ENCODE results near the gene HYAL3. TPM values are rescaled to one million over a fixed set of nuclear protein-coding genes. Genes with fewer than 3 reads are reported as not detected.
A peak's percentile ranks its signal among the peaks of the same experiment; 100 is the strongest.

HYAL3 gene
- total and polyA plus RNA-seq, 2 of the 8 experiments (the other 6 are each of a cell fraction or from before 2014, with no cell fraction given) = 3.2 to 12.2 TPM

GRCh38 chr3:50321336-50322114 is 22.3 kb upstream of the HYAL3 start (continued):
- TF ChIP-seq POLR2A (IDR thresholded peaks at IDR 0.05; ENCODE audit: control extremely low read depth in 1 of 2, low read depth in 2 of 2, low read length in 2 of 2) (peak in 1 of 2 experiments; percentile 97; a peak in 2 of 3 replicates), SIX5 (IDR thresholded peaks at IDR 0.05; ENCODE audit: low read depth, low read length) (no peak), TAF7 (optimal IDR thresholded peaks at IDR 0.05; ENCODE audit: borderline replicate concordance, low read depth, low read length) (peak; percentile 57), SIRT6 (IDR thresholded peaks at IDR 0.05; ENCODE audit: low read length) (no peak), BCL11A (IDR thresholded peaks at IDR 0.05; ENCODE audit: low read depth in 2 of 2, low read length in 2 of 2) (no peak), CHD1 (IDR thresholded peaks at IDR 0.05; ENCODE audit: low read depth, low read length) (peak; percentile 94), MAX (IDR thresholded peaks at IDR 0.05) (peak; percentile 41), EZH2 (IDR thresholded peaks at IDR 0.05; ENCODE audit: low read depth, low read length, severe bottlenecking) (no peak), POU5F1 (IDR thresholded peaks at IDR 0.05; ENCODE audit: low read depth, low read length) (no peak), RXRA (IDR thresholded peaks at IDR 0.05; ENCODE audit: insufficient read depth, low read depth, low read length) (peak; percentile 68; the same call in 1 of the 2 replicates), NRF1 (IDR thresholded peaks at IDR 0.05; ENCODE audit: low read depth, low read length) (no peak), HDAC2 (IDR thresholded peaks at IDR 0.05; ENCODE audit: borderline replicate concordance in 1 of 2, low read depth in 2 of 2, low read length in 2 of 2) (0 out of 4 replicates have a peak, but pooled peaks of 1 of the 2 experiments have one; percentile 50), KDM1A (IDR thresholded peaks at IDR 0.05; ENCODE audit: borderline replicate concordance, low read length) (no peak), EP300 (IDR thresholded peaks at IDR 0.05; ENCODE audit: borderline replicate concordance in 1 of 2, low read depth in 2 of 2, low read length in 2 of 2) (peak in 1 of 2 experiments; percentile 97; a peak in 2 of 3 replicates), CEBPB (IDR thresholded peaks at IDR 0.05; ENCODE audit: low read depth, low read length) (no peak), E2F6 (IDR thresholded peaks at IDR 0.05) (peak; percentile 41), BRCA1 (IDR thresholded peaks at IDR 0.05; ENCODE audit: low read depth, low read length) (no peak), NANOG (IDR thresholded peaks at IDR 0.05; ENCODE audit: insufficient read depth, low read depth, low read length, poor library complexity, severe bottlenecking) (no peak), RAD21 (IDR thresholded peaks at IDR 0.05 in 1 of 2, conservative IDR thresholded peaks at IDR 0.05 in 1 of 2; ENCODE audit: low read depth in 2 of 2, low read length in 2 of 2) (0 out of 4 replicates have a peak, but pooled peaks of 1 of the 2 experiments have one; percentile 20), USF2 (IDR thresholded peaks at IDR 0.05; ENCODE audit: low read length) (no peak), TAF1 (IDR thresholded peaks at IDR 0.05; ENCODE audit: low read depth, low read length) (peak; percentile 82)

Measured in H1 (cell line).